B cell (primary cell): ENCODE data around the gene MRTFA.

Experiments used
- CTCF ChIP-seq: fragments of 200-600 bp; IDR thresholded peaks from one replicate; pipeline ENCODE4 v1.8.0; 2022; ENCODE audit warnings: antibody characterized with exemption, mild to moderate bottlenecking
- EZH2 ChIP-seq: IDR thresholded peaks from 2 replicates; pipeline ENCODE4 v1.6.1; 2012; ENCODE audit warnings: borderline replicate concordance, low read depth, mild to moderate bottlenecking, moderate library complexity, low read length; ENCODE audit not compliant: insufficient read depth, poor library complexity, severe bottlenecking

GRCh38 chr22:40586781-40587180 is 49.7 kb downstream of the MRTFA start:
- TF ChIP-seq CTCF (no peak), EZH2 (no peak)
